Liver (tissue), 9 donors: Measurements from ENCODE around the gene NIPBL. TPM values are rescaled to one million over a fixed set of nuclear protein-coding genes. Genes with fewer than 3 reads are reported as not detected.

Experiments used
- DNase-seq: peaks from one replicate; pipeline ENCODE4 v3.0.0-alpha.2; 2017; ENCODE audit warnings: low spot score
- H3K27ac ChIP-seq, 2 donors: one replicate each; pipeline ENCODE4 v1.7.0; 2013; ENCODE audit warnings: inconsistent platforms in 2 of 2, low read length in 2 of 2, control low read depth in 1 of 2, low read depth in 1 of 2, mild to moderate bottlenecking in 1 of 2
- H3K27me3 ChIP-seq, 4 donors: one replicate each; pipeline versions ENCODE4 v1.6.1 to v1.7.0; 2013; ENCODE audit warnings: low read length in 3 of 4, inconsistent platforms in 1 of 4, mild to moderate bottlenecking in 1 of 4, moderate library complexity in 1 of 4; ENCODE audit not compliant: control insufficient read depth in 4 of 4, insufficient read depth in 4 of 4
- H3K36me3 ChIP-seq, 4 donors: one replicate each; pipeline versions ENCODE4 v1.6.1 to v1.7.0; 2013; ENCODE audit warnings: low read length in 3 of 4, mild to moderate bottlenecking in 3 of 4, low read depth in 1 of 4, moderate library complexity in 1 of 4; ENCODE audit not compliant: control insufficient read depth in 4 of 4, insufficient read depth in 3 of 4
- H3K4me1 ChIP-seq, 4 donors: one replicate each; pipeline versions ENCODE4 v1.6.1 to v1.7.0; 2013; ENCODE audit warnings: low read length in 3 of 4, mild to moderate bottlenecking in 3 of 4, moderate library complexity in 1 of 4; ENCODE audit not compliant: control insufficient read depth in 4 of 4, insufficient read depth in 4 of 4
- H3K4me3 ChIP-seq, 3 donors: one replicate each; pipeline versions ENCODE4 v1.6.1 to v1.7.0; 2013; ENCODE audit warnings: low read length in 3 of 3, control low read depth in 1 of 3, low read depth in 1 of 3, mild to moderate bottlenecking in 1 of 3
- H3K9ac ChIP-seq, 2 donors: one replicate each; pipeline ENCODE4 v1.7.0; 2013; ENCODE audit warnings: low read length in 2 of 2, mild to moderate bottlenecking in 2 of 2, moderate library complexity in 2 of 2, control low read depth in 1 of 2, low read depth in 1 of 2
- H3K9me3 ChIP-seq, 4 donors: one replicate each; pipeline versions ENCODE4 v1.6.1 to v1.7.0; 2013; ENCODE audit warnings: low read length in 3 of 4; ENCODE audit not compliant: control insufficient read depth in 4 of 4
- EGR1 ChIP-seq, 2 donors: IDR thresholded peaks; 2 replicates each; pipeline ENCODE4 v1.6.1; 2016 to 2018; ENCODE audit warnings: antibody characterized with exemption in 2 of 2, low read depth in 2 of 2
- FOXA1 ChIP-seq: IDR thresholded peaks from 2 replicates; pipeline ENCODE4 v1.6.1; 2016; ENCODE audit warnings: antibody characterized with exemption
- FOXA2 ChIP-seq: IDR thresholded peaks from 2 replicates; pipeline ENCODE4 v1.6.1; 2016; ENCODE audit warnings: antibody characterized with exemption
- GABPA ChIP-seq, 2 donors: IDR thresholded peaks in 1 of 2; conservative IDR thresholded peaks in 1 of 2; 2 replicates each; pipeline ENCODE4 v1.6.1; 2016; ENCODE audit warnings: antibody characterized with exemption in 2 of 2, mild to moderate bottlenecking in 1 of 2, moderate library complexity in 1 of 2
- HNF4A ChIP-seq, 2 donors: conservative IDR thresholded peaks; 2 replicates each; pipeline ENCODE4 v1.6.1; 2016; ENCODE audit warnings: antibody characterized with exemption in 2 of 2, mild to moderate bottlenecking in 2 of 2
- JUND ChIP-seq, 2 donors: IDR thresholded peaks; 2 replicates each; pipeline ENCODE4 v1.6.1; 2016; ENCODE audit warnings: antibody characterized with exemption in 2 of 2
- NR2F2 ChIP-seq: IDR thresholded peaks from 2 replicates; pipeline ENCODE4 v1.6.1; 2016; ENCODE audit warnings: antibody characterized with exemption
- RAD21 ChIP-seq, 2 donors: IDR thresholded peaks; 2 replicates each; pipeline ENCODE4 v1.6.1; 2016; ENCODE audit warnings: antibody characterized with exemption in 2 of 2, mild to moderate bottlenecking in 2 of 2
- REST ChIP-seq: IDR thresholded peaks from 2 replicates; pipeline ENCODE4 v1.6.1; 2016; ENCODE audit warnings: antibody characterized with exemption, mild to moderate bottlenecking
- RXRA ChIP-seq, 2 donors: IDR thresholded peaks; 2 replicates each; pipeline ENCODE4 v1.6.1; 2017 to 2018; ENCODE audit warnings: antibody characterized with exemption in 2 of 2, mild to moderate bottlenecking in 1 of 2
- SP1 ChIP-seq: IDR thresholded peaks from 2 replicates; pipeline ENCODE4 v1.6.1; 2018; ENCODE audit warnings: antibody characterized with exemption, mild to moderate bottlenecking
- TAF1 ChIP-seq: conservative IDR thresholded peaks from 2 replicates; pipeline ENCODE4 v1.6.1; 2016; ENCODE audit warnings: antibody characterized with exemption, mild to moderate bottlenecking
- YY1 ChIP-seq: IDR thresholded peaks from 2 replicates; pipeline ENCODE4 v1.6.1; 2016; ENCODE audit warnings: antibody characterized with exemption, mild to moderate bottlenecking
- WGBS: extraction: QIAGEN DNeasy Blood & Tissue Kit; methylation state at CpG from one replicate; pipeline ENCODE4 v1.1.7; 2013; 5-methylcytosine and 5-hydroxymethylcytosine counted together
- polyA plus RNA-seq, 2 donors: library from polyadenylated mRNA; stranded (reverse) in 1 of 2; unstranded in 1 of 2; fragments of 200-250 nt in 1 of 2; fragments of >200 nt in 1 of 2; fragmentation: Nextera tagmentation in 1 of 2; extraction: Ambion mirVana in 1 of 2; gene quantifications; one replicate each; pipeline versions ENCODE4 v1.2.1 to v1.2.3, GENCODE V29; 2013 to 2015
- total RNA-seq, 2 donors: library from RNA; depleted of rRNA; stranded (reverse); fragments of >200 nt; gene quantifications; one replicate each; pipeline ENCODE4 v1.2.3, GENCODE V29; 2014
- TF ChIP-seq, protein P1 (sequence below): IDR thresholded peaks from 2 replicates; pipeline ENCODE4 v1.6.1; 2016; ENCODE audit warnings: antibody characterized with exemption
- TF ChIP-seq, protein P2 (sequence below): fragments of 150-350 bp; IDR thresholded peaks from 2 replicates; pipeline ENCODE4 v1.5.1; 2017; ENCODE audit warnings: improper control_type of control experiment, low read depth, low read length; ENCODE audit not compliant: missing input control
- donor health status: healthy.
- donor health status: healthy.
- donor health status: healthy.
- donor health status: healthy.
- donor health status: healthy.

The NIPBL gene
- total and polyA plus RNA-seq, 4 donors = 4.9 to 30.3 (median 21.0) TPM

DNA sequence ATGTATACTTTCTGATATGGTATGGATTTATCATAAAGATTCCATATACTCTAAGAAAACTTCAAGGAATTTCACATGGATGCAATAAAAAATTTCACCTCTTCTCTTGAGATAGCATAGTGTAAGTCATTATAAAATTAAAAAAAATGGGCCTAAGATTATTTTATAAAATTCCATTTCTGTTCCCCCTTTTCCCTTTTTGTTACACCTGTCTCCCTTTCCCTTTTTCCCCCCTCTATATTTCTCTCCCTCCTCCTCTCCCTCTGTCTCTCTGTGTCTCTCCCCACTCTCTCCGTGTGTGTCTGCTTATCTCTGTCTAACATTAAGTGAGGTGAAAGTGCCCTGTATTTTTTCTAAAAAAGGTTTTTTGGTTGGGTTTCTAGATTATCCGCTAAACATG is 180.2 kb downstream of the NIPBL start:
- no peak for TF ChIP-seq FOXA1
- no peak for TF ChIP-seq HNF4A (conservative IDR thresholded peaks at IDR 0.05)
- no peak for TF ChIP-seq RXRA (IDR thresholded peaks at IDR 0.05)
- TF ChIP-seq YY1 = no peak
- no peak for TF ChIP-seq JUND (IDR thresholded peaks at IDR 0.05)
- no peak for TF ChIP-seq TAF1
- TF ChIP-seq SP1 = no peak
- TF ChIP-seq, protein P1, sequence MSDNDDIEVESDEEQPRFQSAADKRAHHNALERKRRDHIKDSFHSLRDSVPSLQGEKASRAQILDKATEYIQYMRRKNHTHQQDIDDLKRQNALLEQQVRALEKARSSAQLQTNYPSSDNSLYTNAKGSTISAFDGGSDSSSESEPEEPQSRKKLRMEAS = no peak
- TF ChIP-seq GABPA (IDR thresholded peaks at IDR 0.05 in 1 of 2, conservative IDR thresholded peaks at IDR 0.05 in 1 of 2) = no peak
- no peak for TF ChIP-seq NR2F2
- TF ChIP-seq FOXA2 = no peak
- TF ChIP-seq REST = no peak
- TF ChIP-seq, protein P2, sequence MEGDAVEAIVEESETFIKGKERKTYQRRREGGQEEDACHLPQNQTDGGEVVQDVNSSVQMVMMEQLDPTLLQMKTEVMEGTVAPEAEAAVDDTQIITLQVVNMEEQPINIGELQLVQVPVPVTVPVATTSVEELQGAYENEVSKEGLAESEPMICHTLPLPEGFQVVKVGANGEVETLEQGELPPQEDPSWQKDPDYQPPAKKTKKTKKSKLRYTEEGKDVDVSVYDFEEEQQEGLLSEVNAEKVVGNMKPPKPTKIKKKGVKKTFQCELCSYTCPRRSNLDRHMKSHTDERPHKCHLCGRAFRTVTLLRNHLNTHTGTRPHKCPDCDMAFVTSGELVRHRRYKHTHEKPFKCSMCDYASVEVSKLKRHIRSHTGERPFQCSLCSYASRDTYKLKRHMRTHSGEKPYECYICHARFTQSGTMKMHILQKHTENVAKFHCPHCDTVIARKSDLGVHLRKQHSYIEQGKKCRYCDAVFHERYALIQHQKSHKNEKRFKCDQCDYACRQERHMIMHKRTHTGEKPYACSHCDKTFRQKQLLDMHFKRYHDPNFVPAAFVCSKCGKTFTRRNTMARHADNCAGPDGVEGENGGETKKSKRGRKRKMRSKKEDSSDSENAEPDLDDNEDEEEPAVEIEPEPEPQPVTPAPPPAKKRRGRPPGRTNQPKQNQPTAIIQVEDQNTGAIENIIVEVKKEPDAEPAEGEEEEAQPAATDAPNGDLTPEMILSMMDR = no peak
- TF ChIP-seq RAD21 (IDR thresholded peaks at IDR 0.05) = no peak
- Histone ChIP-seq H3K27ac (no peak overlapping the region), H3K4me1 (no peaks in the 10 kb centered on the region), H3K27me3 (no peaks in the 10 kb centered on the region), H3K4me3 (no peak overlapping the region), H3K9ac (no peak overlapping the region), H3K36me3 (peaks cover 3 to 58% (median 43%) of the 10 kb centered on the region in 4 donors), H3K9me3 (no peaks in the 10 kb centered on the region)
- DNase-seq = no peak
- 95% methylated on average over 2 of the region's 2 CpGs for WGBS

DNA sequence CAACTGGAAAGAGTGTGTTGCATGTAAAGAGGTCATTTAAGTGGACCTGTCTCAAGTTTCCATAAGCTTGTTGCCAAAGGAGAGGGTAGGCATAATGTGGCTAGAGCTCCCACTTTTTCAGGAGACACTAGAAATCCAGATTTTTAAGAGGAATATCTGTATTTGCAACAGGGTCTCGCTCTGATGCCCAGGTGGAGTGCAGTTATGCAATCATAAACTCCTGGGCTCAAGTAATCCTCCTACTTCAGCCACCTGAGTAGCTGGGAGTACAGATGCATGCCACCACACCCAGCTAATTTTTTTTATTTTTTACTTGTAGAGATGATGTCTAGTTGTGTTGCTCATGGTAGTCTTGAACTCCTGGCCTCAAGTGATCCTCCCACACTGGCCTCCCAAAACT is 183.5 kb downstream of the NIPBL start:
- H3K4me1 ChIP-seq = no peaks in the 10 kb centered on the region
- no peaks in the 10 kb centered on the region for H3K27me3 ChIP-seq
- no peak overlapping the region for H3K4me3 ChIP-seq
- H3K36me3 ChIP-seq = peaks cover 4 to 55% (median 33%) of the 10 kb centered on the region in 4 donors
- H3K27ac ChIP-seq = no peak overlapping the region
- no peak for DNase-seq
- H3K9me3 ChIP-seq = no peaks in the 10 kb centered on the region
- no peak for TF ChIP-seq FOXA1
- no peak for TF ChIP-seq EGR1 (IDR thresholded peaks at IDR 0.05; ENCODE audit: low read depth in 2 of 2)
- WGBS = 95% methylated on average over 1 of the region's 1 CpG
- H3K9ac ChIP-seq = no peak overlapping the region
